ENCODE measurements around the gene NR6A1. TPM values are rescaled to one million over a fixed set of nuclear protein-coding genes. Genes with fewer than 3 reads are reported as not detected.

NR6A1 gene
- total RNA-seq, 1 donor from 2014 or later, result 63.8 TPM

DNA sequence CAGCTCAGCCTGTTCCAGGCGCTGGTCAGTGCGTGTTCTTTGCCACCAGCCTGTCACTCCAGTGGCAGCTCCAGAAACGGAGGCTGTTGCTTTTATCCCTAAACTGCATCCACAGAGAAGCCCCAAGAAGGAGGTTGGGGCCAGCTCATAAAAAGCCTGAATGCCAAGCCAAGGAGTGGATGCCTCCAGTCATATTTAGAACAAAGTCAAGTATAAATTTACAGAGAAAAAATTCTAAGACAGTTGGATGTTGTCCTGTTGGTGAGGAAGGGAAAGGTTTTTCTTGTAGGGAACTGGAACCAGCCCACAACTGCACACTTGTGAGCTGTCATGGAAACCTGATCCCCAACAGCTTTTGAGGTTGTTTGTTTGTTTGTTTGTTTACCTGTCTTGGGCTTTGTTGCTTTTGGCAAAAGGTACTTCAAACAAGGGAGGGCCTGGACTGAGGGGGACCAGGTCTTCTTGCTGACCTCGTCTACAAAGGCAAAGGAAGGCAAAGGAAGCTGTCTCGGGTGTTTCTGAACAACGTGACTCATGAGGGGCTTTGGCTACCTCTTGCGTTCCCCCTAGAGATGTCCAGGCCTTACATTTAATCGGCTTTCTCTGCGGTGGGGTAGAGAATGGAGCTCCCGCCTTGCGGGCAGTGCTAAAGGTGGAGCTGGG is 42.5 kb upstream of the NR6A1 start:
- Mint-ChIP-seq H3K4me3 (ENCODE audit: unreplicated experiment) (no peak overlapping the region), H3K36me3 (ENCODE audit: low read depth, unreplicated experiment) (no peaks in the 10 kb centered on the region), H3K27me3 (ENCODE audit: unreplicated experiment) (peaks cover 5% of the 10 kb centered on the region), H3K4me1 (ENCODE audit: unreplicated experiment) (no peaks in the 10 kb centered on the region), H3K9me3 (ENCODE audit: unreplicated experiment) (no peaks in the 10 kb centered on the region), H3K27ac (ENCODE audit: unreplicated experiment) (no peak overlapping the region)
- DNase-seq (ENCODE audit: low spot score), result no peak
- TF ChIP-seq, protein P1, sequence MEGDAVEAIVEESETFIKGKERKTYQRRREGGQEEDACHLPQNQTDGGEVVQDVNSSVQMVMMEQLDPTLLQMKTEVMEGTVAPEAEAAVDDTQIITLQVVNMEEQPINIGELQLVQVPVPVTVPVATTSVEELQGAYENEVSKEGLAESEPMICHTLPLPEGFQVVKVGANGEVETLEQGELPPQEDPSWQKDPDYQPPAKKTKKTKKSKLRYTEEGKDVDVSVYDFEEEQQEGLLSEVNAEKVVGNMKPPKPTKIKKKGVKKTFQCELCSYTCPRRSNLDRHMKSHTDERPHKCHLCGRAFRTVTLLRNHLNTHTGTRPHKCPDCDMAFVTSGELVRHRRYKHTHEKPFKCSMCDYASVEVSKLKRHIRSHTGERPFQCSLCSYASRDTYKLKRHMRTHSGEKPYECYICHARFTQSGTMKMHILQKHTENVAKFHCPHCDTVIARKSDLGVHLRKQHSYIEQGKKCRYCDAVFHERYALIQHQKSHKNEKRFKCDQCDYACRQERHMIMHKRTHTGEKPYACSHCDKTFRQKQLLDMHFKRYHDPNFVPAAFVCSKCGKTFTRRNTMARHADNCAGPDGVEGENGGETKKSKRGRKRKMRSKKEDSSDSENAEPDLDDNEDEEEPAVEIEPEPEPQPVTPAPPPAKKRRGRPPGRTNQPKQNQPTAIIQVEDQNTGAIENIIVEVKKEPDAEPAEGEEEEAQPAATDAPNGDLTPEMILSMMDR (IDR thresholded peaks at IDR 0.05; ENCODE audit: unreplicated experiment), result no peak

DNA sequence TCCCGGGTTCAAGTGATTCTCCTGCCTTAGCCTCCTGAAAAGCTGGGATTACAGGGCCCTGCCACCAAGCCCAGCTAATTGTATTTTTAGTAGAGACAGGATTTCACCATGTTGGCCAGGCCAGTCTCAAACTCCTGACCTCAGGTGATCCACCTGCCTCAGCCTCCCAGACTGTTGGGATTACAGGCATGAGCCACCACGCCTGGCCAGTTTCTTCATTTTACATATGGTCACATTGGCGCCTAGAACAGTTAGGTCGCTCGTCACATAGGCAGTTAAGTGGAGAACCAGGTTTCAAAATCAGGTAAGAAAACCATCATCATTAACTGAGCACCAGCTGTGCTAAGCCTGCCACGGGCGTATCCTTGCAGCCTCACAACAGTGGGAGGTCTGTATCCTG is 41.9 kb upstream of the NR6A1 start:
- Mint-ChIP-seq H3K27me3 (ENCODE audit: unreplicated experiment) (peaks cover 7% of the 10 kb centered on the region), H3K27ac (ENCODE audit: unreplicated experiment) (no peak overlapping the region)

DNA sequence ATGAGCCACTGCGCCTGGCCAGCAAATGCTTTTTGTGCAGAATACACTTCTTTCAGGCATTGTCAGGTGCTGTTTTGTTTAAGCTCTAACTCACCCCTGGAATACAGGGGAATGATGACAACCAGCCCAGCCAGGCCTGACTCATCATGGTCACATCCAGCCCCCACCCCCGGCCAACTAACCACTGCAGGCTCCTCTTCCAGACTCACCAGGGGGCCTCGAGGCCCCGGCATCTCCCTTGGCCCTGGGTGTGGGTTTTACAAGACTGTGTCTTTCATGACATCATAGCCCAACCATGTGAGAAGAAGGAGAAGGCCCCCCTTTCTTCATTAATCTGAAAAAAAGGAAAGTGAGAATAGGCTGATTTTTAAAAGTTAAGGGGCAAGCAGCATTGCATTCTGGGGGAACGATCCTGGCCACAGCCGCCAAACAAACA is 41.3 kb upstream of the NR6A1 start:
- TF ChIP-seq, protein P1 (IDR thresholded peaks at IDR 0.05; ENCODE audit: unreplicated experiment), result no peak
- peaks cover 7% of the 10 kb centered on the region for H3K27me3 Mint-ChIP-seq (ENCODE audit: unreplicated experiment)
- H3K4me1 Mint-ChIP-seq (ENCODE audit: unreplicated experiment), result peaks cover 5% of the 10 kb centered on the region
- no peaks in the 10 kb centered on the region for H3K9me3 Mint-ChIP-seq (ENCODE audit: unreplicated experiment)
- H3K4me3 Mint-ChIP-seq (ENCODE audit: unreplicated experiment), result no peak overlapping the region
- H3K36me3 Mint-ChIP-seq (ENCODE audit: low read depth, unreplicated experiment), result no peaks in the 10 kb centered on the region
- H3K27ac Mint-ChIP-seq (ENCODE audit: unreplicated experiment), result no peak overlapping the region
- no peak for DNase-seq (ENCODE audit: low spot score)

More for the DNA sequence above, 41.9 kb upstream of the NR6A1 start:
- Mint-ChIP-seq H3K4me3 (ENCODE audit: unreplicated experiment) (no peak overlapping the region), H3K36me3 (ENCODE audit: low read depth, unreplicated experiment) (no peaks in the 10 kb centered on the region), H3K4me1 (ENCODE audit: unreplicated experiment) (peaks cover 5% of the 10 kb centered on the region), H3K9me3 (ENCODE audit: unreplicated experiment) (no peaks in the 10 kb centered on the region)
- DNase-seq (ENCODE audit: low spot score), result no peak
- TF ChIP-seq, protein P1 (IDR thresholded peaks at IDR 0.05; ENCODE audit: unreplicated experiment), result no peak

DNA sequence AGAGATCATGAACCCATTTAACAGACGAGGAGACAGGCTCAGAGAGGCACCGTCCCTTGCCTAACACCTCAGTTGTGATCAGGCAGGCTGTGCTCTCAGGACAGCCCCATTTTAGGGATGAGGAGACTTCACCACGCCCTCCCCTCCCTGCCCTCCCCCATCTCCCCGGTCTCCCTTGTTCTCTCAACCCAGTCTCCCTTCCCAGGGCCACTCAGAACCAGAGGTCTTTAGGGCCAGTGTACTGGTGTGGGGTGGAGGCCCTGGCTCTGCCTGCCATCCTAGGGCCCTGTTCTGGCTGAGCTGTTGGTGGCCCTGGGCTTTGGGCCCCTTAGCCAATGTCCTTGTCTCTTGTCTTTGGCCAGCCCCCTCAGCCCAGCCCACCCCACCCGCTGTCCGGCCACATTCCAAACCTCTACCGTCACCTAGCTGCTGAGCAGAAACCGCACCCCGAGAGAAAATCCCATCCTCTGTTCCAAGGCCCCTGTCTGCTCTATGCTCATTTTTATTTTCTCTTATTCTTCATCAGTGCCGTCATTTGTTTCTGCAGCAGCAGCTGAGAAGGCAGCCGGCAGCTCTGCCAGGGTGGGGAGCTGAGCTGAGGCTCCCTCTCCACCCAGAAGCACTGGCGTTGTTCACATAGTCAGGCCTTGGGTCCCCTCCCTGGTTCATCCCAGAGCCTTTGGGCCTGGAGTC is 39.7 kb upstream of the NR6A1 start:
- no peak overlapping the region for H3K4me3 Mint-ChIP-seq (ENCODE audit: unreplicated experiment)
- TF ChIP-seq, protein P1 (IDR thresholded peaks at IDR 0.05; ENCODE audit: unreplicated experiment), result no peak
- H3K4me1 Mint-ChIP-seq (ENCODE audit: unreplicated experiment), result peaks cover 5% of the 10 kb centered on the region
- peak; percentile 36 for DNase-seq (ENCODE audit: low spot score)
- peak overlapping the region; percentile 70 for H3K27ac Mint-ChIP-seq (ENCODE audit: unreplicated experiment)
- no peaks in the 10 kb centered on the region for H3K36me3 Mint-ChIP-seq (ENCODE audit: low read depth, unreplicated experiment)
- no peaks in the 10 kb centered on the region for H3K9me3 Mint-ChIP-seq (ENCODE audit: unreplicated experiment)
- H3K27me3 Mint-ChIP-seq (ENCODE audit: unreplicated experiment), result peaks cover 7% of the 10 kb centered on the region

Data from endothelial cell (in vitro differentiated cells).